Endothelial cell of umbilical vein (primary cell): ENCODE data around the gene DNM2.

Experiments
- EZH2 ChIP-seq: IDR thresholded peaks from 2 replicates; pipeline ENCODE4 v1.6.1; 2012; ENCODE audit warnings: borderline replicate concordance, low read depth, mild to moderate bottlenecking, moderate library complexity, low read length, inconsistent platforms; ENCODE audit not compliant: severe bottlenecking
- GATA2 ChIP-seq: IDR thresholded peaks from 2 replicates; pipeline ENCODE4 v1.7.0; 2011; ENCODE audit warnings: low read depth, mild to moderate bottlenecking, moderate library complexity, mixed read lengths, low read length; ENCODE audit not compliant: insufficient read length, insufficient read depth
- JUN ChIP-seq: IDR thresholded peaks from 2 replicates; pipeline ENCODE4 v1.6.1; 2011; ENCODE audit warnings: borderline replicate concordance, low read depth; ENCODE audit not compliant: insufficient read length, insufficient read depth
- MYC ChIP-seq: IDR thresholded peaks from one replicate; pipeline ENCODE4 v1.6.1; 2011; ENCODE audit warnings: mild to moderate bottlenecking, low read depth, low read length
- POLR2A ChIP-seq: IDR thresholded peaks from 2 replicates; pipeline ENCODE4 v1.6.1; 2012; ENCODE audit warnings: low read depth, mild to moderate bottlenecking, control low read depth, low read length
- POLR2AphosphoS5 ChIP-seq: IDR thresholded peaks from 2 replicates; pipeline ENCODE4 v1.6.1; 2012; ENCODE audit warnings: low read depth, mild to moderate bottlenecking, control low read depth, low read length, moderate library complexity; ENCODE audit not compliant: insufficient read depth
- TF ChIP-seq, protein P1 (sequence below), 2 donors: IDR thresholded peaks; 1 replicate in 1 of 2; 2 replicates in 1 of 2; pipeline ENCODE4 v1.5.1; 2011; ENCODE audit warnings: low read length in 2 of 2, mild to moderate bottlenecking in 2 of 2, moderate library complexity in 2 of 2, control low read depth in 1 of 2, inconsistent platforms in 1 of 2, low read depth in 1 of 2; ENCODE audit not compliant: insufficient read depth in 1 of 2; ENCODE audit errors: extremely low read depth in 1 of 2
- TF ChIP-seq, protein P2 (sequence below): IDR thresholded peaks from 2 replicates; pipeline ENCODE4 v1.6.1; 2011; ENCODE audit not compliant: insufficient read depth, insufficient read length

DNA sequence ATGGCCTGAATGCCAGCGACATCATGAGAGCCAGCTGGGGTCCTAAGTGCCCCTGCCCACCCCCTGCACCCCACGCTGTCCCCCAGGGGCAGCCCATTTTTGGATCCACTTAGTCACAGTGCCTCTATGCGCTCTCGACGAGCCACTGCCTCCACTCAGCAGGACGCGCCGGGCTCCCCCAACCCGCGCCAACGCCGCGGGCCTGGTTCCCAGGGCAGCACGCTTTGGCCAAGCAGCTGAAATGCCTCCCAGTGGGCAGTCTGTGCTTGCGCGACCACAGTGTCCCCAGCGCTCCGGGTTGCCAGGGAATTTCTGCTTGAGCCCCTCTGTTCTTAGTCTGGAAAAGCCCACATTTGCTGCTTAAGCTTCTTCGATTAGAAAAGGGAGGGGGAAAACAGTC, 78.8 kb downstream of the DNM2 start:
- TF ChIP-seq, protein P1, sequence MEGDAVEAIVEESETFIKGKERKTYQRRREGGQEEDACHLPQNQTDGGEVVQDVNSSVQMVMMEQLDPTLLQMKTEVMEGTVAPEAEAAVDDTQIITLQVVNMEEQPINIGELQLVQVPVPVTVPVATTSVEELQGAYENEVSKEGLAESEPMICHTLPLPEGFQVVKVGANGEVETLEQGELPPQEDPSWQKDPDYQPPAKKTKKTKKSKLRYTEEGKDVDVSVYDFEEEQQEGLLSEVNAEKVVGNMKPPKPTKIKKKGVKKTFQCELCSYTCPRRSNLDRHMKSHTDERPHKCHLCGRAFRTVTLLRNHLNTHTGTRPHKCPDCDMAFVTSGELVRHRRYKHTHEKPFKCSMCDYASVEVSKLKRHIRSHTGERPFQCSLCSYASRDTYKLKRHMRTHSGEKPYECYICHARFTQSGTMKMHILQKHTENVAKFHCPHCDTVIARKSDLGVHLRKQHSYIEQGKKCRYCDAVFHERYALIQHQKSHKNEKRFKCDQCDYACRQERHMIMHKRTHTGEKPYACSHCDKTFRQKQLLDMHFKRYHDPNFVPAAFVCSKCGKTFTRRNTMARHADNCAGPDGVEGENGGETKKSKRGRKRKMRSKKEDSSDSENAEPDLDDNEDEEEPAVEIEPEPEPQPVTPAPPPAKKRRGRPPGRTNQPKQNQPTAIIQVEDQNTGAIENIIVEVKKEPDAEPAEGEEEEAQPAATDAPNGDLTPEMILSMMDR (IDR thresholded peaks at IDR 0.05; ENCODE audit: extremely low read depth in 1 of 2, insufficient read depth in 1 of 2, low read depth in 1 of 2, low read length in 2 of 2) = no peak
- no peak for TF ChIP-seq EZH2
- TF ChIP-seq POLR2AphosphoS5 = no peak
- no peak for TF ChIP-seq JUN
- TF ChIP-seq POLR2A = no peak
- no peak for TF ChIP-seq GATA2
- TF ChIP-seq, protein P2, sequence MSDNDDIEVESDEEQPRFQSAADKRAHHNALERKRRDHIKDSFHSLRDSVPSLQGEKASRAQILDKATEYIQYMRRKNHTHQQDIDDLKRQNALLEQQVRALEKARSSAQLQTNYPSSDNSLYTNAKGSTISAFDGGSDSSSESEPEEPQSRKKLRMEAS = no peak
- TF ChIP-seq MYC = no peak
